Measurements from ENCODE around the gene WNT11.

WNT11 gene

GRCh38 chr11:76153571-76153923 lies 52.8 kb downstream of the WNT11 start:
- peak; percentile 85 for DNase-seq (ENCODE audit: low spot score)

- DNase-seq (ENCODE audit: low spot score), result no peak
Observed at GRCh38 chr11:76152741-76153570, 53.3 kb downstream of the WNT11 start.

- peak; percentile 80 for DNase-seq (ENCODE audit: low spot score)
Observed at GRCh38 chr11:76152086-76152681, 54.1 kb downstream of the WNT11 start.

- no peak for DNase-seq (ENCODE audit: low spot score)
Observed at GRCh38 chr11:76151556-76152085, 54.7 kb downstream of the WNT11 start.

GRCh38 chr11:76150141-76150540 lies 56.2 kb downstream of the WNT11 start:
- no peak for DNase-seq (ENCODE audit: low spot score)

- DNase-seq (ENCODE audit: low spot score), result no peak
Observed at GRCh38 chr11:76149713-76150112, 56.6 kb downstream of the WNT11 start.

GRCh38 chr11:76148941-76149613 lies 57.2 kb downstream of the WNT11 start:
- no peak for DNase-seq (ENCODE audit: low spot score)

GRCh38 chr11:76148231-76148630 lies 58.1 kb downstream of the WNT11 start:
- DNase-seq (ENCODE audit: low spot score), result no peak

GRCh38 chr11:76147106-76147740 lies 59.1 kb downstream of the WNT11 start:
- DNase-seq (ENCODE audit: low spot score), result no peak

- DNase-seq (ENCODE audit: low spot score), result no peak
Observed at GRCh38 chr11:76143274-76143673, 63.0 kb downstream of the WNT11 start.

- no peak for DNase-seq (ENCODE audit: low spot score)
Observed at GRCh38 chr11:76141901-76142588, 64.3 kb downstream of the WNT11 start.

GRCh38 chr11:76140912-76141574 lies 65.3 kb downstream of the WNT11 start:
- no peak for DNase-seq (ENCODE audit: low spot score)

GRCh38 chr11:76139314-76139713 lies 67.0 kb downstream of the WNT11 start:
- DNase-seq (ENCODE audit: low spot score), result no peak

Data from COLO829 (cell line).